Thoracic aorta (tissue), 2 donors: ENCODE measurements around the gene F8. TPM values are rescaled to one million over a fixed set of nuclear protein-coding genes. Genes with fewer than 3 reads are reported as not detected.

Experiments used
- ATAC-seq: fragments of 150-250 bp; one replicate; pipeline ENCODE4 v1.8.0; 2017; ENCODE audit warnings: low read depth; ENCODE audit not compliant: insufficient number of reproducible peaks, low FRiP score
- DNase-seq: peaks from one replicate; pipeline ENCODE4 v3.0.0-alpha.2; 2020; ENCODE audit warnings: low spot score
- H3K27ac ChIP-seq, 2 donors: fragments of 200-600 bp; sonication (generic); 1 replicate in 1 of 2; 2 replicates in 1 of 2; pipeline ENCODE4 v1.5.1; 2016; ENCODE audit warnings: mild to moderate bottlenecking in 2 of 2, moderate library complexity in 2 of 2
- H3K27me3 ChIP-seq: fragments of 200-600 bp; sonication (generic); replicated peaks from 2 replicates; pipeline ENCODE4 v1.6.0; 2016; ENCODE audit warnings: mild to moderate bottlenecking; ENCODE audit not compliant: insufficient read depth
- H3K36me3 ChIP-seq: fragments of 200-600 bp; sonication (generic); one replicate; pipeline ENCODE4 v1.5.1; 2016
- H3K4me1 ChIP-seq, 2 donors: fragments of 200-600 bp; sonication (generic); 1 replicate in 1 of 2; 2 replicates in 1 of 2; pipeline versions ENCODE4 v1.5.1 to v1.6.0; 2016; ENCODE audit warnings: low read depth in 2 of 2, mild to moderate bottlenecking in 1 of 2; ENCODE audit not compliant: control insufficient read depth in 1 of 2
- H3K4me3 ChIP-seq: fragments of 200-600 bp; sonication (generic); 2 replicates; pipeline ENCODE4 v1.5.1; 2016; ENCODE audit warnings: mild to moderate bottlenecking
- H3K9me3 ChIP-seq: fragments of 200-600 bp; sonication (generic); 2 replicates; pipeline ENCODE4 v1.5.1; 2016
- CTCF ChIP-seq: fragments of 200-600 bp; sonication (generic); IDR thresholded peaks from one replicate; pipeline ENCODE4 v1.5.1; 2019; ENCODE audit warnings: antibody characterized with exemption
- total RNA-seq, 2 donors: library from RNA; depleted of rRNA; stranded (reverse); fragments of >200 nt; gene quantifications; one replicate each; pipeline versions ENCODE4 v1.1.0 to v1.2.3, GENCODE V29; 2016

Gene F8
- total RNA-seq, 2 donors from 2014 or later: 7.7 to 18.1 TPM

DNA sequence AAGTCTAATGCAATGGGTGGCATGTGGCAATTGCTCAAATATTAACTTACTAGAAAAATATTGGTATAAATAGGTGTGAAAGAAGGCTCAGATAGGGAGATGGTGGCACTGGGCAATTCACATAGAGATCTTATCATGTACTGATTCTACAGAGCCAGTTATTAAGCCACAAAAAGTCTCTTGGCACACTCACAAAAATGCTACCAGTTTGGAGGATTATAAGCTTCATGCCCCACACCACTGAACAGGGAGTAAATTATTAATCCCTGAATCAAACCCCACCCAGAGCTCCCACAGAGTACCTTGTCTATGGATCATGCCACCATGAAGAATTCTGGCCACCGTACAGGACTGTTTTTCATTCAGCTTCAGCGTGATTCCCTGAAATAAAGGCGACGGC lies 231.1 kb downstream of the F8 start:
- Histone ChIP-seq H3K27me3 (no peaks in the 10 kb centered on the region), H3K4me3 (no peak overlapping the region), H3K9me3 (no peaks in the 10 kb centered on the region), H3K36me3 (no peaks in the 10 kb centered on the region), H3K27ac (no peak overlapping the region), H3K4me1 (no peaks in the 10 kb centered on the region)
- ATAC-seq (no peak), DNase-seq (no peak)
- no peak for TF ChIP-seq CTCF

Other genes with a start within 250 kb of the F8 start
- gene MPP1, start 217.2 kb downstream of the F8 start, total RNA-seq: 10 to 100 TPM; 42.5 to 49.5 TPM
- gene SMIM9, start 188.1 kb downstream of the F8 start, total RNA-seq: not detected
- gene F8A1, start 136.4 kb downstream of the F8 start, total RNA-seq: 1 to 10 TPM; 2.2 to 8.3 TPM
- 10 to 100 TPM; 43.7 to 51.8 TPM for gene FUNDC2, start 4.1 kb upstream of the F8 start, total RNA-seq
- gene CMC4, start 48.4 kb upstream of the F8 start, total RNA-seq: 10 to 100 TPM; 11.9 to 32.5 TPM
- gene MTCP1, start 48.4 kb upstream of the F8 start, total RNA-seq: 10 to 100 TPM in 1 of 2 donors, 1 to 10 TPM in 1; 7.4 to 17.8 TPM
- gene BRCC3, start 48.8 kb upstream of the F8 start, total RNA-seq: 10 to 100 TPM in 1 of 2 donors, 1 to 10 TPM in 1; 6.2 to 14.2 TPM
- 10 to 100 TPM; 15.0 to 25.9 TPM for gene VBP1, start 193.7 kb upstream of the F8 start, total RNA-seq
- under 1 TPM; 0.14 to 0.78 TPM for gene RAB39B, start 241.8 kb upstream of the F8 start, total RNA-seq